Stomach (tissue), 9 donors: Measurements from ENCODE around the gene ZMIZ1. TPM values are rescaled to one million over a fixed set of nuclear protein-coding genes. Genes with fewer than 3 reads are reported as not detected.
A peak's percentile ranks its signal among the peaks of the same experiment; 100 is the strongest.

Experiments
- DNase-seq, 2 donors: peaks; one replicate each; pipeline versions ENCODE4 v3.0.0 to v3.0.0-alpha.2; 2013 to 2019
- H3K27ac ChIP-seq, 5 donors: fragments of 200-600 bp in 4 of 5; sonication (generic) in 4 of 5; one replicate each; pipeline ENCODE4 v1.5.1; 2013 to 2019; ENCODE audit warnings: mild to moderate bottlenecking in 1 of 5, moderate library complexity in 1 of 5
- H3K27me3 ChIP-seq, 3 donors: fragments of 200-600 bp; sonication (generic); one replicate each; pipeline ENCODE4 v1.5.1; 2017 to 2019; ENCODE audit warnings: mixed run types in 1 of 3
- H3K36me3 ChIP-seq, 4 donors: fragments of 200-600 bp; sonication (generic); 1 replicate in 3 of 4; 2 replicates in 1 of 4; pipeline ENCODE4 v1.5.1; 2016 to 2019
- H3K4me1 ChIP-seq, 4 donors: fragments of 200-600 bp; sonication (generic); one replicate each; pipeline ENCODE4 v1.5.1; 2016 to 2019
- H3K4me3 ChIP-seq, 4 donors: fragments of 200-600 bp; sonication (generic) in 3 of 4; one replicate each; pipeline ENCODE4 v1.5.1; 2016 to 2019; ENCODE audit warnings: mild to moderate bottlenecking in 1 of 4
- H3K9me3 ChIP-seq, 4 donors: fragments of 200-600 bp; sonication (generic); one replicate each; pipeline ENCODE4 v1.5.1; 2016 to 2019
- CTCF ChIP-seq, 7 experiments: fragments of 450-650 bp in 4 of 7; fragments of 200-600 bp in 3 of 7; sonication (generic) in 3 of 7; IDR thresholded peaks; one replicate each; pipeline ENCODE4 v1.5.1; 2016 to 2019; ENCODE audit warnings: antibody characterized with exemption in 7 of 7, control low read depth in 2 of 7, mild to moderate bottlenecking in 1 of 7
- EP300 ChIP-seq: sonication (generic); formaldehyde crosslinking; IDR thresholded peaks from one replicate; pipeline ENCODE4 v1.6.1; 2017; ENCODE audit warnings: antibody characterized with exemption
- POLR2A ChIP-seq, 4 donors: fragments of 450-650 bp; IDR thresholded peaks; one replicate each; pipeline ENCODE4 v1.6.1; 2016; ENCODE audit warnings: antibody characterized with exemption in 4 of 4, control low read depth in 2 of 4, mild to moderate bottlenecking in 1 of 4, moderate library complexity in 1 of 4
- POLR2AphosphoS5 ChIP-seq, 3 donors: sonication (generic); formaldehyde crosslinking; IDR thresholded peaks; one replicate each; pipeline ENCODE4 v1.6.1; 2016; ENCODE audit warnings: antibody characterized with exemption in 3 of 3
- WGBS, 5 donors: extraction: QIAGEN DNeasy Blood & Tissue Kit in 3 of 5; methylation state at CpG; one replicate each; pipeline versions ENCODE4 v1.1.5 to v1.1.7; 2013 to 2018; 5-methylcytosine and 5-hydroxymethylcytosine counted together
- intact Hi-C: fragments of 100-400 bp; cut with DNase I; formaldehyde crosslinking; loops from one replicate; pipeline ENCODE4 v1.15.1; 2023; ENCODE audit warnings: low total_unique reads
- polyA plus RNA-seq, 3 donors: library from polyadenylated mRNA; stranded (reverse); fragments of 200-250 nt; gene quantifications; one replicate each; pipeline ENCODE4 v1.2.3, GENCODE V29; 2013
- total RNA-seq, 5 donors: library from RNA; depleted of rRNA; stranded (reverse); fragments of >200 nt; gene quantifications; one replicate each; pipeline versions ENCODE4 v1.1.0 to v1.2.3, GENCODE V29; 2014 to 2016
- donor health status: healthy with polysubstance abuse.
- donor health status: Bipolar disorder and iron deficiency.
- donor health status: healthy.

The ZMIZ1 gene
- total and polyA plus RNA-seq, 8 donors: 17.7 to 103 (median 26.3) TPM

- 89 to 100% (median 93%) methylated on average over 1 to 2 of the region's 2 CpGs for WGBS, 5 donors
- peak overlapping the region in 2 of 5 donors; percentile 66 to 78 for H3K27ac ChIP-seq
Measured at GRCh38 chr10:79346012-79346340, 277.2 kb downstream of the ZMIZ1 start.

DNA sequence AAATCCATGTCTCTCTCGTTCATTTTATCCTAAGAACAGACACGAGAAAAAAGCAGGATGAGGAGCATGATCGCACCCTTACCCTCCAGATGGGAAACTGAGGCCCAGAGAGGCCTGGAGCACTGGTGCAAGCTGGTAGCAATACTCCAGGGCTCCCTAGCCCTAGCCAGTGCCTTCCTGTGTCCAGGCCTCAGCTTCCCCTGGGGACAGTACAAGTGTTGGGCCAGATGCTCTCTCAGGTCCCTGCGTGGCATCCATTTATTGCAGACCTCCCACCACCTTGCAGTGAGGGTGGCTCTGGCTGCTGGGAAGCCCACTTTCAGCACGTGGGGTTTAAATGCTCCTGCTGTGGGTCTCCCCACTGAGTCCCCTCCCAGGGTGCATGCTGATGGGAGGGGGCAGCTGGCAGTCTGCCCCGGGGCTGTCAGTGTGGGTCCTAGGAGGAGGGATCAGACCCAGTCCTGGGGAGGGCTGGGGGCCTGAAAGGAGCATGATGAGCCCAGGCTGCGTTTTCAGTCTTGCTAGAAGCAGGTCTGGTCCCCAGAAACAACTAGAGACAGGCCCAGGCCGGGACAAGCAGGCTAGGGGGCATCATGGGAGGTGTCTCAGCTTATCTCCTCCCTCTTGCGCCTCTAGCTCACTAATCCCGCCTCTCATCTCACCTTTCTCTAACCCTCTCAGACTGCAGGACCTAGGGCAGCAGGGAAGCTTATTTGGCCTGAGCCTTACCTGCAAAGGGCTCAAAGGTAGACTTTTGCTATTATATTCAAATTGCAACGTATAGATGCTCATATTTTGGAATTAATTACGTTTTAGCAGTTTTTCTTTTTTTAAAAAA lies 277.8 kb downstream of the ZMIZ1 start:
- no peaks in the 10 kb centered on the region for H3K9me3 ChIP-seq
- intact Hi-C loops: no loop called here
- H3K4me3 ChIP-seq: peak overlapping the region in 2 of 4 donors; percentile 66 to 84
- peak overlapping the region in 4 of 5 donors; percentile 91 to 96 (median 94) for H3K27ac ChIP-seq
- H3K4me1 ChIP-seq: peaks cover 60 to 86% (median 71%) of the 10 kb centered on the region in 4 donors
- no peak for DNase-seq
- TF ChIP-seq EP300 (no peak), POLR2A (IDR thresholded peaks at IDR 0.05) (no peak), CTCF (IDR thresholded peaks at IDR 0.05) (no peak), POLR2AphosphoS5 (IDR thresholded peaks at IDR 0.05) (no peak)
- 59 to 62% (median 61%) methylated on average over 11 to 12 of the region's 12 CpGs for WGBS, 5 donors
- peaks cover 23 to 28% (median 26%) of the 10 kb centered on the region in 4 donors for H3K36me3 ChIP-seq
- H3K27me3 ChIP-seq: no peaks in the 10 kb centered on the region

More at GRCh38 chr10:79346012-79346340, 277.2 kb downstream of the ZMIZ1 start:
- H3K36me3 ChIP-seq: peaks cover 17 to 22% (median 20%) of the 10 kb centered on the region in 4 donors
- intact Hi-C loops: no loop called here
- no peak for TF ChIP-seq POLR2AphosphoS5 (IDR thresholded peaks at IDR 0.05)
- TF ChIP-seq POLR2A (IDR thresholded peaks at IDR 0.05): no peak
- TF ChIP-seq EP300: no peak
- TF ChIP-seq CTCF (IDR thresholded peaks at IDR 0.05): no peak
- H3K9me3 ChIP-seq: no peaks in the 10 kb centered on the region
- H3K4me1 ChIP-seq: peaks cover 65 to 91% (median 77%) of the 10 kb centered on the region in 4 donors
- DNase-seq: no peak
- no peak overlapping the region for H3K4me3 ChIP-seq
- no peaks in the 10 kb centered on the region for H3K27me3 ChIP-seq

DNA sequence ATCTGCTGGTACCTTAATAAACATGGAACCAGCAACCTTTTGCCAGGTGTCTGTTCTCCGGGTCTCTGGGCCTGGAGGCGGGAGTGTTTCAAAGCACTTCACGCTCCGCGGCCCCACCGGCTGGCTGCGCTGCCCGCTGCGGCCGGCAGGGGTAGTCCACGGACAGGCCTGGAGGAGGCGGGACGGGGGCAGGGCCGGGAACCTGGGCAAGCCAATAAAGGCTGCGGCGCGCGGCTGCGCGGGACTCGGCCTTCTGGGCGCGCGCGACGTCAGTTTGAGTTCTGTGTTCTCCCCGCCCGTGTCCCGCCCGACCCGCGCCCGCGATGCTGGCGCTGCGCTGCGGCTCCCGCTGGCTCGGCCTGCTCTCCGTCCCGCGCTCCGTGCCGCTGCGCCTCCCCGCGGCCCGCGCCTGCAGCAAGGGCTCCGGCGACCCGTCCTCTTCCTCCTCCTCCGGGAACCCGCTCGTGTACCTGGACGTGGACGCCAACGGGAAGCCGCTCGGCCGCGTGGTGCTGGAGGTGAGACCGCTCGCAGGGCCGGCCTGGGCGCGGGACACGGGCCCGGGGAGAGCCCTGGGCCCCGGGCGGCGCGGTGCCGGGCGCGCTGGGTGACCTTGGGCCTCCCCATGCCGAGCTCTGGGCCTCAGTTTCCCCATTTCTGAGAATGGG lies 278.6 kb downstream of the ZMIZ1 start, which contains the start of gene PPIF:
TSS of gene PPIF (plus strand) at position 244 of the 668 bp plus-strand sequence. CDS start at position 324, 80 bp downstream.
- intact Hi-C loops: no loop called here
- Histone ChIP-seq H3K4me1 (peaks cover 55 to 79% (median 64%) of the 10 kb centered on the region in 4 donors), H3K27me3 (no peaks in the 10 kb centered on the region), H3K4me3 (peak within 1 kb of the TSS; percentile 66 to 93 (median 78)), H3K9me3 (no peaks in the 10 kb centered on the region), H3K27ac (peak within 1 kb of the TSS; percentile 91 to 96 (median 94)), H3K36me3 (peaks cover 31 to 36% (median 34%) of the 10 kb centered on the region in 4 donors)
- TF ChIP-seq CTCF (IDR thresholded peaks at IDR 0.05) (peak in 6 of 7 experiments; percentile 47 to 100 (median 96)), POLR2AphosphoS5 (IDR thresholded peaks at IDR 0.05) (peak; percentile 60 to 94 (median 92)), EP300 (no peak), POLR2A (IDR thresholded peaks at IDR 0.05) (no peak)
- WGBS, 5 donors: 0 to 1% (median 0%) methylated on average over 33 to 77 of the region's 77 CpGs
- peak; percentile 97 to 98 for DNase-seq

GRCh38 chr10:79347894-79348639 lies 279.3 kb downstream of the ZMIZ1 start:
- Histone ChIP-seq H3K27me3 (no peaks in the 10 kb centered on the region), H3K4me1 (peaks cover 48 to 72% (median 58%) of the 10 kb centered on the region in 4 donors), H3K4me3 (peak overlapping the region; percentile 66 to 93 (median 78)), H3K27ac (peak overlapping the region; percentile 91 to 96 (median 94)), H3K36me3 (peaks cover 38 to 43% (median 41%) of the 10 kb centered on the region in 4 donors), H3K9me3 (no peaks in the 10 kb centered on the region)
- peak; percentile 77 to 89 for DNase-seq
- intact Hi-C loops: no loop called here
- TF ChIP-seq CTCF (IDR thresholded peaks at IDR 0.05): no peak
- no peak for TF ChIP-seq POLR2A (IDR thresholded peaks at IDR 0.05)
- peak in 1 of 3 donors; percentile 69 for TF ChIP-seq POLR2AphosphoS5 (IDR thresholded peaks at IDR 0.05)
- no peak for TF ChIP-seq EP300
- 4 to 7% (median 5%) methylated on average over 23 to 34 of the region's 34 CpGs for WGBS, 5 donors
